Hematopoietic multipotent progenitor cell treated with erythropoietin and hydrocortisone succinate and interleukin-3 and kit ligand, for 4 days (in vitro differentiated cells): Measurements from ENCODE around the gene SHC1.

ENCODE experiments used
- DNase-seq: peaks from one replicate; pipeline ENCODE4 v3.0.0-alpha.2; 2015

Gene SHC1

DNA sequence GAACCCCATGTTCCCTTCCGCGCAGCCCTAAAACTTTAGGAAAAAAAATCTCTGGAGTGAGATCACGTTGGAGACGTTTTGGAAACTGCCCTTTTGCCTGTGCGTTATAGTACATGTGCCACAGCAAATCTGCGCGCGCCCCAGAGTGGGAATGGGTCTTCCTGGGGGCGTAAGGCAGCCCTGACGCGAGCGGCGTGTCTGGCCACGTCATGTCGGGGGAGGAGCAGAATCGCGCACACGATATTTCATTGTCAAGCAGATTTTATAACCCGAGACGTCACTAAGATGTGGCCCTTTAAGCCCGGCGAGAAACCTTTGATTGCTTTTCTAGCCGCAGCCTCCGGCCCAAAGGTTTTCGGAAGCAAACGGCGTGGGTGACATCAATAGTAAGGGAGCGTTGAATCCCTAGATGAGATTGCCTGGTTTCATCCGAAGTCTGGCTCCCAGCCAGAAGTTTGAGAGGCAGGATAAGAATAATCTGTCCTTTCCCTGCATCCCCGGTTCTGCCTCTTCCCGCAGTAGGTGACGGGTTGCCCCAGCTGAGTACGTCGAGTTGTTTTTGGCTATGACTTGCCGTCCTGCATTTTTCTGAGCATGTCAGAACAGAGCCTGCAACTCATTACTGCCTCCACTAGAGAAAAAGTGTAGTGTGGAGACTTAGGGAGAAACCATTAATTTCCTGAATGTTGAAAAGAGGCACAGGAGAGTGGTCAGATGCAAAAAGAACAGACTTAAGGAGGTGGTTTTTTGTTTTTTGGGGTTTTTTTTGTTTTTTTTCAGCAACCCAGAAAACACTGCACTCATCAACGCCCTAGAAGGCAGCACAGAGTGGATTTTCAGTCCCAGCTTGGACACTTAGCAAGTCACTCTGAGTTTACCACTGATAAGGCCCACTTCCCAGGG lies 33.2 kb downstream of the SHC1 start:
- DNase-seq, result peak; percentile 95

- peak; percentile 98 for DNase-seq
These were observed 33.9 kb downstream of the SHC1 start, which contains the start of gene PMVK for GRCh38 chr1:154936555-154937084. Gene PMVK, minus strand, starts transcription at chr1:154936719. Its CDS starts 34 bp downstream, at chr1:154936685.

DNA sequence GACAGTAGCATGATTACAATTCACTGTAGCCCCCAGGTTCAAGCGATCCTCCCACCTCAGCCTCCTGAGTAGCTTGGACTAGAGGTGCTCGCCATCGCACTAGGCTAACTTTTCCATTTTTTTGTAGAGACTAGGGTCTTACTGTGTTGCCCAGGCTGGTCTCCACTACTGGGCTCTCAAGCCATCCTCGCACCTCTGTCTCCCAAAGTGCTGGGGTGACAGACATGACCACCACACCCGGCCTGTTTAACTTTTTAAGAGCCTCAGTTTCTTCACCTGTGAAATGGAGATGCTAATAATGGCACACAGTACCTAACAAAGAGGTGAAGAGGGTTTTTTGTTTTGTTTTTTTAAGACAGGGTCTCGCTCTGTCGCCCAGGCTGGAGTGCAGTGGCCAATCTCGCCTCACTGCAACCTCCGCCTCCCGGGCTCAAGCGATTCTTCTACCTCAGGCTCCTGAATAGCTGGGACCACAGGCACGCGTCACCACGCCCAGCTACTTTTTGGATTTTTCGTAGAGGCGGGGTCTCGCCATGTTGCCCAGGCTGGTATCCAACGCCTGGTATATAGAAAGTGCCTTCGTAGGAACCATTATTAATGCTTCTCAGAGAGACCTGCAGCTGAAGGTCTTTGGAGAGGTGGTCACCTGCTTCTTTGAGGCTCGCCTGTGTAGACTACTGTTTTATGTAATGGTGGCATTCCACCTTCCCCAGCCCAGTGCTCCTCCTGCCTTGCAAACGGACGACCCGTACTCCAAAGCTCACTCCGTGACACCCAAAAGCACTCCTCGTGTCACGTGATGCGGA lies 34.6 kb downstream of the SHC1 start:
- no peak for DNase-seq

DNA sequence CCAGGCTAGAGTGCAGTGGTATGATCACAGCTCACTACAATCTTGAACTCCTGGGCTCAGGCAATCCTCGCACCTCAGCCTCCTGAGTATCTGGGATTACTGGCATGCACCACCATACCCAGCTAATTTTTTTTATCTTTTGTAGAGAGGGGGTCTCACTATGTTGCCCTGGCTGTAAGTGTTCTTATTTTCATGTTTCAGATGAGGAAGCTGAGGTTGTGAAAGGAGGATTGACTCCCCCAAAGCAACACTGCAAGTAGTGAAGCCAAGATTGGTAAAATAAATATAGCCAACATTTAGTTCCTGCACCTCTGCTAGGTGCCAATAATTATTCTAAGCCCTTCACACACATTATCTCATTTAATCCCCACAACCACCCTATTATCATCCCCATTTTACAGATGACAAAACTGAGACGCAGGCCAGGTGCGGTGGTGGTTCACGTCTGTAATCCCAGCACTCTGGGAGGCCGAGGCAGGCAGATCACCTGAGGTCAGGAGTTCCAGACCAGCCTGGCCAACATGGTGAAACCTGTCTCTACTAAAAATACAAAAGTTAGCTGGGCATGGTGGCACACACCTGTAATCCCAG lies 36.1 kb downstream of the SHC1 start:
- no peak for DNase-seq

- no peak for DNase-seq
These were observed 38.5 kb downstream of the SHC1 start for GRCh38 chr1:154931940-154932487.

DNA sequence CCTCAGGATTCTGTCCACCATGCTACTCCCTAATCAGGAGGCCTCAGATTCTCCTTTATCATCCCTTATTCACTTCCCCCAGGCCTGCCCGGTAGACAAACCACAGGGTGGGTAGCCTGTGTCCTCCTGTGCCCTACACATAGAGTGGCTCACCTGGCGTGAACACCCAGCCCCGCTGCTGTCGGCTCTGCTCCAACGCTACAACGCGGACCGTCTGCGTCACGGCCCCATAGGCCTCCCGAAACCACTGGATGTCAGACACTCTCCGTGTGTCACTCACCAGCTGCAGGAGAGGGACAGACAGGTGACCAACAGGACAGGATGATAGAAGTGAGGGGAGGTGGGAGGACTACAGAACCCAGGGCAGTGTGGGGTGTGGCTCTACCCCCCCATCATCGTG lies 44.3 kb downstream of the SHC1 start:
- no peak for DNase-seq

- peak; percentile 70 for DNase-seq
These were observed 45.0 kb downstream of the SHC1 start for GRCh38 chr1:154925335-154926170.

- no peak for DNase-seq
These were observed 46.9 kb downstream of the SHC1 start for GRCh38 chr1:154923695-154924094.

DNA sequence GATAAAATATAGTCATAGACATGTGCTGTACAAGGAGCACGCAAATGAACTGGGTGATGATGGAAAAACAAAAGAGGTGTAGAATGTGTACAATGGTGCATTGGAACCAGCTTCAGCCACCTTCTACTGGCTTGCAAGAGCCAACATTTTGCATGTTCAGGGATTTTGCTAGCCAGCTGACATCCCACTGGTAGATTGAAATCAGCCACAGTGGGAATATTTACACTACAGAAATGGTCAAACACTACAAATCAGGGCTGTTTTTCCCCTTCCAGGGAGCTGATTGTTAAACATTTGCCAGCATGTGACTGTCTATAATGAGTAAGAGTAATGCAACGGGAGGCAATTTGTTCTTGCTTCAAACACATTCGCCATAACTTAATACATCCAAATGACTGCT lies 57.3 kb downstream of the SHC1 start:
- DNase-seq, result no peak

GRCh38 chr1:154912755-154913154 lies 57.8 kb downstream of the SHC1 start:
- DNase-seq, result no peak
